Measurements from ENCODE around the gene COPS9. TPM values are rescaled to one million over a fixed set of nuclear protein-coding genes. Genes with fewer than 3 reads are reported as not detected.

Gene COPS9
- total RNA-seq, 1 experiment from 2014 or later = 265 TPM

- peaks cover 57% of the 10 kb centered on the region for H3K36me3 ChIP-seq
- peak overlapping the region; percentile 76 for H3K27ac ChIP-seq
- peak; percentile 57 to 68 for DNase-seq
Observed at GRCh38 chr2:240128608-240129145, 7.4 kb downstream of the COPS9 start.

GRCh38 chr2:240127911-240128607, 8.0 kb downstream of the COPS9 start:
- Histone ChIP-seq H3K27me3 (no peaks in the 10 kb centered on the region), H3K36me3 (peaks cover 53% of the 10 kb centered on the region), H3K27ac (peak overlapping the region; percentile 76), H3K4me1 (peaks cover 17% of the 10 kb centered on the region), H3K4me3 (no peak overlapping the region), H3K9me3 (replicated peaks) (no peaks in the 10 kb centered on the region)
- peak in 1 of 2 experiments; percentile 32 for DNase-seq

More at GRCh38 chr2:240128608-240129145, 7.4 kb downstream of the COPS9 start:
- Histone ChIP-seq H3K4me3 (no peak overlapping the region), H3K9me3 (replicated peaks) (no peaks in the 10 kb centered on the region), H3K4me1 (peaks cover 16% of the 10 kb centered on the region), H3K27me3 (no peaks in the 10 kb centered on the region)

- Histone ChIP-seq H3K4me3 (no peak overlapping the region), H3K9me3 (replicated peaks) (no peaks in the 10 kb centered on the region), H3K27ac (no peak overlapping the region), H3K4me1 (peaks cover 19% of the 10 kb centered on the region), H3K36me3 (peaks cover 45% of the 10 kb centered on the region), H3K27me3 (no peaks in the 10 kb centered on the region)
- no peak for DNase-seq
Observed at GRCh38 chr2:240127191-240127750, 8.8 kb downstream of the COPS9 start.

GRCh38 chr2:240126731-240127130, 9.4 kb downstream of the COPS9 start:
- H3K9me3 ChIP-seq (replicated peaks) = no peaks in the 10 kb centered on the region
- peaks cover 39% of the 10 kb centered on the region for H3K36me3 ChIP-seq
- H3K4me1 ChIP-seq = peaks cover 19% of the 10 kb centered on the region
- no peak overlapping the region for H3K27ac ChIP-seq
- no peaks in the 10 kb centered on the region for H3K27me3 ChIP-seq
- DNase-seq = no peak
- no peak overlapping the region for H3K4me3 ChIP-seq

- Histone ChIP-seq H3K36me3 (peaks cover 31% of the 10 kb centered on the region), H3K4me3 (no peak overlapping the region), H3K4me1 (peaks cover 19% of the 10 kb centered on the region), H3K9me3 (replicated peaks) (no peaks in the 10 kb centered on the region), H3K27me3 (no peaks in the 10 kb centered on the region), H3K27ac (no peak overlapping the region)
- no peak for DNase-seq
Observed at GRCh38 chr2:240125742-240126141, 10.4 kb downstream of the COPS9 start.

GRCh38 chr2:240124651-240125030, 11.5 kb downstream of the COPS9 start:
- Histone ChIP-seq H3K9me3 (replicated peaks) (no peaks in the 10 kb centered on the region), H3K27me3 (no peaks in the 10 kb centered on the region), H3K4me1 (peaks cover 19% of the 10 kb centered on the region), H3K4me3 (no peak overlapping the region), H3K36me3 (peaks cover 20% of the 10 kb centered on the region), H3K27ac (no peak overlapping the region)
- no peak for DNase-seq

GRCh38 chr2:240123821-240124650, 12.1 kb downstream of the COPS9 start:
- Histone ChIP-seq H3K9me3 (replicated peaks) (no peaks in the 10 kb centered on the region), H3K4me1 (peaks cover 16% of the 10 kb centered on the region), H3K36me3 (peaks cover 19% of the 10 kb centered on the region), H3K27ac (no peak overlapping the region), H3K4me3 (no peak overlapping the region), H3K27me3 (no peaks in the 10 kb centered on the region)
- no peak for DNase-seq

- no peaks in the 10 kb centered on the region for H3K27me3 ChIP-seq
- H3K4me3 ChIP-seq = no peak overlapping the region
- H3K9me3 ChIP-seq (replicated peaks) = no peaks in the 10 kb centered on the region
- H3K27ac ChIP-seq = no peak overlapping the region
- no peak for DNase-seq
- H3K36me3 ChIP-seq = peaks cover 5% of the 10 kb centered on the region; the same call in 1 of the 2 replicates
- peaks cover 3% of the 10 kb centered on the region; the same call in 1 of the 2 replicates for H3K4me1 ChIP-seq
Observed at GRCh38 chr2:240121675-240122074, 14.4 kb downstream of the COPS9 start.

- DNase-seq = no peak
- H3K27ac ChIP-seq = no peak overlapping the region
- H3K27me3 ChIP-seq = no peaks in the 10 kb centered on the region
- H3K4me1 ChIP-seq = peaks cover 3% of the 10 kb centered on the region; the same call in 1 of the 2 replicates
- no peak overlapping the region for H3K4me3 ChIP-seq
- no peaks in the 10 kb centered on the region for H3K36me3 ChIP-seq
- H3K9me3 ChIP-seq (replicated peaks) = no peaks in the 10 kb centered on the region
Observed at GRCh38 chr2:240121190-240121589, 14.9 kb downstream of the COPS9 start.

GRCh38 chr2:240114233-240114632, 21.9 kb downstream of the COPS9 start:
- no peak overlapping the region for H3K4me3 ChIP-seq

GRCh38 chr2:240112914-240113690, 23.0 kb downstream of the COPS9 start:
- H3K27ac ChIP-seq = no peak overlapping the region
- no peaks in the 10 kb centered on the region for H3K9me3 ChIP-seq (replicated peaks)

More at GRCh38 chr2:240114233-240114632, 21.9 kb downstream of the COPS9 start:
- Histone ChIP-seq H3K36me3 (no peaks in the 10 kb centered on the region), H3K9me3 (replicated peaks) (no peaks in the 10 kb centered on the region), H3K27me3 (peaks cover 7% of the 10 kb centered on the region; the same call in 1 of the 2 replicates), H3K27ac (no peak overlapping the region), H3K4me1 (no peaks in the 10 kb centered on the region)
- no peak for DNase-seq

GRCh38 chr2:240111253-240111652, 24.9 kb downstream of the COPS9 start:
- Histone ChIP-seq H3K4me1 (no peaks in the 10 kb centered on the region), H3K27ac (no peak overlapping the region), H3K9me3 (replicated peaks) (no peaks in the 10 kb centered on the region), H3K4me3 (no peak overlapping the region), H3K27me3 (peaks cover 7% of the 10 kb centered on the region; the same call in 1 of the 2 replicates), H3K36me3 (no peaks in the 10 kb centered on the region)
- peak; percentile 58 to 71 for DNase-seq

More at GRCh38 chr2:240112914-240113690, 23.0 kb downstream of the COPS9 start:
- Histone ChIP-seq H3K27me3 (peaks cover 7% of the 10 kb centered on the region; the same call in 1 of the 2 replicates), H3K36me3 (no peaks in the 10 kb centered on the region), H3K4me1 (no peaks in the 10 kb centered on the region), H3K4me3 (no peak overlapping the region)
- DNase-seq = no peak

- DNase-seq = no peak
Observed at GRCh38 chr2:240109386-240109785, 26.7 kb downstream of the COPS9 start.

GRCh38 chr2:240107477-240107796, 28.7 kb downstream of the COPS9 start:
- Histone ChIP-seq H3K9me3 (replicated peaks) (no peaks in the 10 kb centered on the region), H3K4me3 (no peak overlapping the region), H3K4me1 (no peaks in the 10 kb centered on the region), H3K27ac (no peak overlapping the region), H3K36me3 (no peaks in the 10 kb centered on the region), H3K27me3 (peaks cover 7% of the 10 kb centered on the region; the same call in 1 of the 2 replicates)
- no peak for DNase-seq

More at GRCh38 chr2:240109386-240109785, 26.7 kb downstream of the COPS9 start:
- Histone ChIP-seq H3K27me3 (peaks cover 7% of the 10 kb centered on the region; the same call in 1 of the 2 replicates), H3K4me3 (no peak overlapping the region), H3K4me1 (no peaks in the 10 kb centered on the region), H3K9me3 (replicated peaks) (no peaks in the 10 kb centered on the region), H3K27ac (no peak overlapping the region), H3K36me3 (no peaks in the 10 kb centered on the region)
